Heart left ventricle (tissue), 13 donors: ENCODE measurements around the gene G6PC1.
"Not testable (repeated sequence)": the region's sequence is repeated elsewhere in the genome, so short reads cannot be mapped to it uniquely, and the experiment has no call there.

Experiments used
- CTCF ChIP-seq, 12 donors: fragments of 200-600 bp; sonication (generic) in 4 of 12; IDR thresholded peaks; one replicate each; pipeline versions ENCODE4 v1.5.0 to v1.8.0; 2018 to 2022; ENCODE audit warnings: antibody characterized with exemption in 12 of 12, mild to moderate bottlenecking in 5 of 12
- POLR2A ChIP-seq, 2 donors: fragments of 450-650 bp; IDR thresholded peaks; one replicate each; pipeline ENCODE4 v1.6.1; 2017; ENCODE audit warnings: antibody characterized with exemption in 2 of 2, mild to moderate bottlenecking in 2 of 2, moderate library complexity in 2 of 2
- donor health status: ischemic (EF 13 %, LVEDD 7.1; RV severe dilation, severe dysfunction).
- donor health status: DM: no; HTN: yes; CAD: no.
- donor health status: DM: no; HTN: no; CAD: no.
- donor health status: ischemic (EF 25% LVEDD 6.9; RV normal size, moderate dysfunction).
- donor health status: ischemic (EF 25% LVEDD 5.7; RV mildly dilated, moderate dysfunction).
- donor health status: ischemic (EF 35%, LVEDD 5.7; RV mildly dilated, moderate dysfunction).
- donor health status: nonischemic (EF 11% LVEDD 7.7; RV severe dilation, severe dysfunction).
- donor health status: DM: yes; HTN: yes; CAD: no.
- donor health status: PGD.
- donor health status: ischemic (EF 29% LVEDD 5.4; RV normal size, mild dysfunction).
- donor health status: nonischemic (EF 23%, LVEDD 6.1; RV moderate dilation, normal function).

GRCh38 chr17:42915288-42915687, 14.7 kb downstream of the G6PC1 start:
- not testable (repeated sequence) for TF ChIP-seq CTCF, POLR2A (IDR thresholded peaks at IDR 0.05)
